Loucy (cell line): Measurements from ENCODE around the gene FREM2.

Source experiments
- CTCF ChIP-seq: fragments of 200-600 bp; sonication (generic); conservative IDR thresholded peaks from 2 replicates; pipeline ENCODE4 v1.5.1; 2014; ENCODE audit warnings: mild to moderate bottlenecking, antibody characterized with exemption, low read length
- EZH2phosphoT487 ChIP-seq: fragments of 200-600 bp; IDR thresholded peaks from 2 replicates; pipeline ENCODE4 v1.6.1; 2018; ENCODE audit warnings: antibody characterized with exemption, mild to moderate bottlenecking, moderate library complexity, borderline replicate concordance

- TF ChIP-seq CTCF (no peak), EZH2phosphoT487 (no peak)
Measured at GRCh38 chr13:38752686-38753085, 65.8 kb downstream of the FREM2 start.
